ENCODE results near the gene TMEM154.

GRCh38 chr4:152727784-152728183 is 48.0 kb upstream of the TMEM154 start:
- TF ChIP-seq CTCF (IDR thresholded peaks at IDR 0.05; ENCODE audit: low read depth, low read length) (no peak), POLR2A (IDR thresholded peaks at IDR 0.05; ENCODE audit: extremely low read depth, insufficient read length) (no peak)
- TF ChIP-seq, protein P1, sequence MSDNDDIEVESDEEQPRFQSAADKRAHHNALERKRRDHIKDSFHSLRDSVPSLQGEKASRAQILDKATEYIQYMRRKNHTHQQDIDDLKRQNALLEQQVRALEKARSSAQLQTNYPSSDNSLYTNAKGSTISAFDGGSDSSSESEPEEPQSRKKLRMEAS (IDR thresholded peaks at IDR 0.05; ENCODE audit: low read depth, low read length) = no peak
